Tibial artery (tissue), 4 donors: ENCODE measurements around the gene CLK2.
"Not testable (repeated sequence)": the region's sequence is repeated elsewhere in the genome, so short reads cannot be mapped to it uniquely, and the experiment has no call there.

Experiments
- DNase-seq, 2 donors: peaks; one replicate each; pipeline ENCODE4 v3.0.0-alpha.2; 2019
- H3K27ac ChIP-seq, 2 donors: fragments of 200-600 bp; sonication (generic) in 1 of 2; 1 replicate in 1 of 2; 2 replicates in 1 of 2; pipeline ENCODE4 v1.5.1; 2018 to 2019; ENCODE audit warnings: mild to moderate bottlenecking in 1 of 2
- H3K27me3 ChIP-seq, 2 donors: fragments of 200-600 bp; sonication (generic) in 1 of 2; one replicate each; pipeline versions ENCODE4 v1.5.1 to v1.6.0; 2016 to 2019
- H3K36me3 ChIP-seq, 3 donors: fragments of 200-600 bp; sonication (generic) in 2 of 3; one replicate each; pipeline ENCODE4 v1.5.1; 2016 to 2019; ENCODE audit warnings: mild to moderate bottlenecking in 2 of 3
- H3K4me1 ChIP-seq, 4 donors: fragments of 200-600 bp; sonication (generic) in 2 of 4; 1 replicate in 3 of 4; 2 replicates in 1 of 4; pipeline ENCODE4 v1.5.1; 2016 to 2019
- H3K4me3 ChIP-seq, 2 donors: fragments of 200-600 bp; sonication (generic) in 1 of 2; 1 replicate in 1 of 2; 2 replicates in 1 of 2; pipeline ENCODE4 v1.5.1; 2018 to 2019; ENCODE audit warnings: mild to moderate bottlenecking in 2 of 2
- H3K9me3 ChIP-seq, 3 donors: fragments of 200-600 bp; sonication (generic) in 1 of 3; one replicate each; pipeline ENCODE4 v1.5.1; 2016 to 2019
- intact Hi-C: fragments of 100-400 bp; cut with DNase I; formaldehyde crosslinking; loops from one replicate; pipeline ENCODE4 v1.15.0; 2023; ENCODE audit warnings: low total_unique reads
- TF ChIP-seq, protein P1 (sequence below), 2 experiments: fragments of 200-600 bp in 1 of 2; fragments of 450-650 bp in 1 of 2; IDR thresholded peaks; one replicate each; pipeline ENCODE4 v1.5.1; 2017 to 2019; ENCODE audit warnings: antibody characterized with exemption in 2 of 2, mild to moderate bottlenecking in 1 of 2, moderate library complexity in 1 of 2

The CLK2 gene

DNA sequence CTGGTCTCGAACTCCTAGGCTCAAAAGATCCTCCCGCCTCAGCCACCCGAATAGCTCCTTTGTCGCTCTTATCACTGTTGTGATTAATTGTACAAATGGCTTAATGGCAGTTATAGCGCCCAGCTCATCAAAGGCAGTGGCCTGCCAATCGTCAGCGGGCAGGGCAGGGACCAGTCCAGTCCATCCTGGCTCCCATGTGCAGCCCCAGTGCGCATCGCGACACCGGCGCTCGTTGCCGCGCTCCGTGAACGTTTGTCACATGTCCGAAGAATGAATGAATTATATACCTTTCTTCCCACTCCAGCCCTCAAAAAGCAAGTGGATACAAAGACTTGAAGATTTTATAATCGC, 46.4 kb downstream of the CLK2 start:
- peak overlapping the region; percentile 53 to 66 for H3K4me3 ChIP-seq
- TF ChIP-seq, protein P1, sequence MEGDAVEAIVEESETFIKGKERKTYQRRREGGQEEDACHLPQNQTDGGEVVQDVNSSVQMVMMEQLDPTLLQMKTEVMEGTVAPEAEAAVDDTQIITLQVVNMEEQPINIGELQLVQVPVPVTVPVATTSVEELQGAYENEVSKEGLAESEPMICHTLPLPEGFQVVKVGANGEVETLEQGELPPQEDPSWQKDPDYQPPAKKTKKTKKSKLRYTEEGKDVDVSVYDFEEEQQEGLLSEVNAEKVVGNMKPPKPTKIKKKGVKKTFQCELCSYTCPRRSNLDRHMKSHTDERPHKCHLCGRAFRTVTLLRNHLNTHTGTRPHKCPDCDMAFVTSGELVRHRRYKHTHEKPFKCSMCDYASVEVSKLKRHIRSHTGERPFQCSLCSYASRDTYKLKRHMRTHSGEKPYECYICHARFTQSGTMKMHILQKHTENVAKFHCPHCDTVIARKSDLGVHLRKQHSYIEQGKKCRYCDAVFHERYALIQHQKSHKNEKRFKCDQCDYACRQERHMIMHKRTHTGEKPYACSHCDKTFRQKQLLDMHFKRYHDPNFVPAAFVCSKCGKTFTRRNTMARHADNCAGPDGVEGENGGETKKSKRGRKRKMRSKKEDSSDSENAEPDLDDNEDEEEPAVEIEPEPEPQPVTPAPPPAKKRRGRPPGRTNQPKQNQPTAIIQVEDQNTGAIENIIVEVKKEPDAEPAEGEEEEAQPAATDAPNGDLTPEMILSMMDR (IDR thresholded peaks at IDR 0.05), result no peak
- peak; percentile 56 to 74 for DNase-seq
- H3K27ac ChIP-seq, result peak overlapping the region; percentile 80 to 84
- H3K4me1 ChIP-seq, result peaks cover 0 to 43% (median 22%) of the 10 kb centered on the region in 4 donors
- no peaks in the 10 kb centered on the region for H3K9me3 ChIP-seq
- H3K36me3 ChIP-seq, result no peaks in the 10 kb centered on the region
- intact Hi-C loops, result no loop called here
- H3K27me3 ChIP-seq, result no peaks in the 10 kb centered on the region

DNA sequence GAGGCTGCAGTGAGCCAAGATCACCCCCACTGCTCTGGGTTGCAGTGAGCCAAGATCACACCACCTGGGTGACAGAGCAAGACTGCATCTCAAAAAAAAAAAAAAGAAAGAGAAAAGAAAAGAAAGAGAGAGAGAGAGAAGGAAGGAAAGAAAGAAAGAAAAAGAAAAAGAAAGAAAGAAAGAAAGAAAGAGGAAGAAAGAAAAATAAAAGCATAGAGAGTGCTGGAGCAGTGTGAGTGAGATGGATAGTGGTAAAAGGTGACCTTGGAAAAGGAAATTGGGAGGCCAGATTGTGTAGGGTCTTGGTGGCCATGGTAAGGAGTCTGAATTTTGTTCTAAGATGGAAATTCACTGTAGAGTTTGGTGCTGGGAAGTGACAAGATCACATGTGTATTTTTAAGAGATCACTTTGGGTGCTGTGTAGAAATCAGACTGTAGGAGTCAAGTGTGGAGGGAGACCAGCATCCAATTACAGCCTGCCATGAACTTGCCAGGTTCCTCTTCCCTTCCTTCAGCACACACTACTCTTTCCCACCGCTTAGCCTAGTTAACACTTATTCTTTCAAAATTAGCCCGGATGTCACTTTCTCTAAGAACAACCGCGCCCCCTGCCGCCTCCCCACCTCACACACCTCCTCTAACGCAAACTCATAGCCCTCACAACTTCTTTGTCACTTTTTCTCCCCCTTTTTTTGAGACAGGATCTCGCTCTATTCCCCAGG, 47.0 kb downstream of the CLK2 start:
- H3K9me3 ChIP-seq, result no peaks in the 10 kb centered on the region
- no peaks in the 10 kb centered on the region for H3K27me3 ChIP-seq
- peak overlapping the region; percentile 80 to 84 for H3K27ac ChIP-seq
- no peaks in the 10 kb centered on the region for H3K36me3 ChIP-seq
- intact Hi-C loops, result no loop called here
- DNase-seq, result peak; percentile 84 to 88
- peaks cover 0 to 37% (median 18%) of the 10 kb centered on the region in 4 donors for H3K4me1 ChIP-seq
- H3K4me3 ChIP-seq, result peak overlapping the region; percentile 53 to 66
- TF ChIP-seq, protein P1 (IDR thresholded peaks at IDR 0.05), result peak; percentile 64 to 65

DNA sequence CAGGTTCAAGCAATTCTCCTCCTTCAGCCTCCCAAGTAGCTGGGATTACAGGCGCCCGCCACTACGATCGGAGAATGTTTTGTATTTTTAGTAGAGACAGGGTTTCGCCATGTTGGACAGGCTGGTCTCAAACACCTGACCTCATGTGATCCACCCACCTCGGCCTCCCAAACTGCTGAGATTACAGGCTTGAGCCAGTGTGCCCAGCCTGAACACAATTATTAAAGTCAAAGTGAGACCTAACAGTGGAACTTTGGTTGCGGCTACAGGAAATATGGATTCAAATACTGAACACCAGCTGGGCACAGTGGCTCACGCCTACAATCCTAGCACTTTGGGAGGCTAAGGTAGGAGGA, 47.9 kb downstream of the CLK2 start:
- H3K9me3 ChIP-seq, H3K36me3 ChIP-seq, intact Hi-C loops, H3K4me3 ChIP-seq, H3K27me3 ChIP-seq: not testable (repeated sequence)
- H3K27ac ChIP-seq, result peak overlapping the region in 1 of 2 donors; percentile 84
- DNase-seq, result peak in 1 of 2 donors; percentile 61
- H3K4me1 ChIP-seq, result peaks cover 0 to 34% (median 18%) of the 10 kb centered on the region in 4 donors

DNA sequence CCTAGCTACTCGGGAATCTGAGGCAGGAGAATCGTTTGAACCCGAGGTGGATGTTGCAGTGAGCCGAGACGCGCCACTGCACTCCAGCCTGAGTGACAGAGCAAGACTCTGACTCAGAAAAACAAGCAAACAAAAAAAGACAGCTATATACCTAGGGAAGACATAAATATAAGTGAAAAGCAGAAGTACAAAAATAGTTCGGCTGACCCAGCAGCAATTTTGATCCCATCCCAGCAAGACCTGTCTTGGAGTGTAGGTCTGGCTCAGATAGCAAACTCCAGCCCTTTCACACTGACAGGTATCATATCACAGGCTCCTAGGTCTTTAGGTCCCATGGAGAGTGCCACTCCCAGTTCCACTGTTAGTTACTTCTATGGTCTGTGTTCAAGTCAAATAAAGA, 50.3 kb downstream of the CLK2 start:
- peaks cover 0 to 36% (median 18%) of the 10 kb centered on the region in 4 donors for H3K4me1 ChIP-seq
- no peak overlapping the region for H3K4me3 ChIP-seq
- TF ChIP-seq, protein P1 (IDR thresholded peaks at IDR 0.05), result no peak
- no peaks in the 10 kb centered on the region for H3K36me3 ChIP-seq
- no peak overlapping the region for H3K27ac ChIP-seq
- intact Hi-C loops, result no loop called here
- no peak for DNase-seq
- no peaks in the 10 kb centered on the region for H3K27me3 ChIP-seq
- no peaks in the 10 kb centered on the region for H3K9me3 ChIP-seq

DNA sequence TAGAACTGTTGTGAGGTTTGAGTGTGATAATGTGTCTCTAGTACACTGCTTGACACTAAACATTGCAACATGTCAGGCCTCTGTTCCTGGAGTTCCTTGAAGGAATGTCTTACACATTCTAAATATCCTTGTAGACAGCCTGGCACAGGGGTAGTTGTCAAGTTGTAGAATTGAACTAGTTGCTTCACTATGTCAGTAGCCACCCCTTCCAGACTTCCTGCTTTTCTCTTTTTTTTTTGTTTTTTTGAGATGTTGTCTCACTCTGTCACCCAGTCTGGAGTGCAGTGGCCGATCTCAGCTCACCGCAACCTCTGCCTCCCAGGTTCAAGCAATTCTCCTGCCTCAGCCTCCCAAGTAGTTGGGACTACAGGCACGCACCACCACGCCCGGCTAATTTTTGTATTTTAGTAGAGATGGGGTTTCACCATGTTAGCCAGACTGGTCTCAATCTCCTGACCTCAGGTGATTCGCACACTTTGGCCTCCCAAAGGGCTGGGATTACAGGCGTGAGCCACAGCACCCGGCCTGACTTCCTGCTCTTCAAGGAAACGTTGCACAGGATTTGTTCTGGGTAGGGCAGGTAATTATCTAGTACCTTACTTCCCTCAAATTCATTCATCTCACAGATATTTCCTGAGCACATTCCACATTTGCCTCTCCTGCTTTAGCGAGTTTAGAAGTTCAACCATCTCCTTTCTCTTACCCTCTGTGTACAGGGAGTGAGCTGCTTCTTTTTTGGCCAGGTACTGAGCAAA, 52.9 kb downstream of the CLK2 start:
- not testable (repeated sequence) for DNase-seq

DNA sequence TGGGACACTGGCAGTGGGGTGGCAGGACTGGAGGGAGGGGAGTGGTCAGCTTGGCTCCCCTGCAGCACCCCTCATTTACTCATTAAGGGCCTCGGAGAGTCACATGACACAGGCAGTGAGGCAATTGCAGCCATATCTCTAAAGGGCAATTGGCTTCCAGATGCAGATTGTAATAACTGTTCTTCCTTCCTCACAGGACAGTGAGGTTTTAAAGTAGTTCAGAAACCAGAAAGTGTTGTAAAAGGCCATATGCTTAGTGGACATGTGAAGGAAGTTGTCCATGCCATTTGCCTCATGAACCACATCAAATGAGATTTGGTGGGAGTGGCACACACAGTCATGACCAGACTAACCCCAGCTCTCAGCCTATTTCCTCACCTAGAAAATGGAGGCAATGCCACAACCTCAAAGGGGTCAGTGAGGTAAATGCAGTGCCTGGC, 53.7 kb downstream of the CLK2 start:
- no peaks in the 10 kb centered on the region for H3K27me3 ChIP-seq
- intact Hi-C loops, result no loop called here
- peaks cover 0 to 10% (median 6%) of the 10 kb centered on the region in 4 donors for H3K4me1 ChIP-seq
- TF ChIP-seq, protein P1 (IDR thresholded peaks at IDR 0.05), result no peak
- no peak overlapping the region for H3K4me3 ChIP-seq
- H3K36me3 ChIP-seq, result peaks cover 0 to 20% (median 0%) of the 10 kb centered on the region in 3 donors
- DNase-seq, result no peak
- H3K9me3 ChIP-seq, result no peaks in the 10 kb centered on the region
- peak overlapping the region in 1 of 2 donors; percentile 20 for H3K27ac ChIP-seq

More for the DNA sequence above, 52.9 kb downstream of the CLK2 start:
- Histone ChIP-seq H3K36me3 (peaks cover 0 to 12% (median 0%) of the 10 kb centered on the region in 3 donors), H3K4me1 (peaks cover 0 to 18% (median 9%) of the 10 kb centered on the region in 4 donors)
- H3K27ac ChIP-seq, H3K4me3 ChIP-seq, H3K27me3 ChIP-seq, intact Hi-C loops, H3K9me3 ChIP-seq: not testable (repeated sequence)
